ENCODE data around the gene DBET.
"Not testable (repeated sequence)": the region's sequence is repeated elsewhere in the genome, so short reads cannot be mapped to it uniquely, and the experiment has no call there.

GRCh38 chr4:190093052-190093451 is 28.8 kb downstream of the DBET start:
- TF ChIP-seq, protein P1, sequence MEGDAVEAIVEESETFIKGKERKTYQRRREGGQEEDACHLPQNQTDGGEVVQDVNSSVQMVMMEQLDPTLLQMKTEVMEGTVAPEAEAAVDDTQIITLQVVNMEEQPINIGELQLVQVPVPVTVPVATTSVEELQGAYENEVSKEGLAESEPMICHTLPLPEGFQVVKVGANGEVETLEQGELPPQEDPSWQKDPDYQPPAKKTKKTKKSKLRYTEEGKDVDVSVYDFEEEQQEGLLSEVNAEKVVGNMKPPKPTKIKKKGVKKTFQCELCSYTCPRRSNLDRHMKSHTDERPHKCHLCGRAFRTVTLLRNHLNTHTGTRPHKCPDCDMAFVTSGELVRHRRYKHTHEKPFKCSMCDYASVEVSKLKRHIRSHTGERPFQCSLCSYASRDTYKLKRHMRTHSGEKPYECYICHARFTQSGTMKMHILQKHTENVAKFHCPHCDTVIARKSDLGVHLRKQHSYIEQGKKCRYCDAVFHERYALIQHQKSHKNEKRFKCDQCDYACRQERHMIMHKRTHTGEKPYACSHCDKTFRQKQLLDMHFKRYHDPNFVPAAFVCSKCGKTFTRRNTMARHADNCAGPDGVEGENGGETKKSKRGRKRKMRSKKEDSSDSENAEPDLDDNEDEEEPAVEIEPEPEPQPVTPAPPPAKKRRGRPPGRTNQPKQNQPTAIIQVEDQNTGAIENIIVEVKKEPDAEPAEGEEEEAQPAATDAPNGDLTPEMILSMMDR (IDR thresholded peaks at IDR 0.05), result not testable (repeated sequence)
- TF ChIP-seq POLR2A (IDR thresholded peaks at IDR 0.05), result not testable (repeated sequence)

Measured in uterus (tissue), 2 donors.